Liver (tissue), 9 donors: ENCODE measurements around the gene TMEM87A. TPM values are rescaled to one million over a fixed set of nuclear protein-coding genes. Genes with fewer than 3 reads are reported as not detected.

Source experiments
- DNase-seq: peaks from one replicate; pipeline ENCODE4 v3.0.0-alpha.2; 2017; ENCODE audit warnings: low spot score
- H3K27ac ChIP-seq, 2 donors: one replicate each; pipeline ENCODE4 v1.7.0; 2013; ENCODE audit warnings: inconsistent platforms in 2 of 2, low read length in 2 of 2, control low read depth in 1 of 2, low read depth in 1 of 2, mild to moderate bottlenecking in 1 of 2
- H3K27me3 ChIP-seq, 4 donors: one replicate each; pipeline versions ENCODE4 v1.6.1 to v1.7.0; 2013; ENCODE audit warnings: low read length in 3 of 4, inconsistent platforms in 1 of 4, mild to moderate bottlenecking in 1 of 4, moderate library complexity in 1 of 4; ENCODE audit not compliant: control insufficient read depth in 4 of 4, insufficient read depth in 4 of 4
- H3K36me3 ChIP-seq, 4 donors: one replicate each; pipeline versions ENCODE4 v1.6.1 to v1.7.0; 2013; ENCODE audit warnings: low read length in 3 of 4, mild to moderate bottlenecking in 3 of 4, low read depth in 1 of 4, moderate library complexity in 1 of 4; ENCODE audit not compliant: control insufficient read depth in 4 of 4, insufficient read depth in 3 of 4
- H3K4me1 ChIP-seq, 4 donors: one replicate each; pipeline versions ENCODE4 v1.6.1 to v1.7.0; 2013; ENCODE audit warnings: low read length in 3 of 4, mild to moderate bottlenecking in 3 of 4, moderate library complexity in 1 of 4; ENCODE audit not compliant: control insufficient read depth in 4 of 4, insufficient read depth in 4 of 4
- H3K4me3 ChIP-seq, 3 donors: one replicate each; pipeline versions ENCODE4 v1.6.1 to v1.7.0; 2013; ENCODE audit warnings: low read length in 3 of 3, control low read depth in 1 of 3, low read depth in 1 of 3, mild to moderate bottlenecking in 1 of 3
- H3K9ac ChIP-seq, 2 donors: one replicate each; pipeline ENCODE4 v1.7.0; 2013; ENCODE audit warnings: low read length in 2 of 2, mild to moderate bottlenecking in 2 of 2, moderate library complexity in 2 of 2, control low read depth in 1 of 2, low read depth in 1 of 2
- H3K9me3 ChIP-seq, 4 donors: one replicate each; pipeline versions ENCODE4 v1.6.1 to v1.7.0; 2013; ENCODE audit warnings: low read length in 3 of 4; ENCODE audit not compliant: control insufficient read depth in 4 of 4
- FOXA2 ChIP-seq: IDR thresholded peaks from 2 replicates; pipeline ENCODE4 v1.6.1; 2016; ENCODE audit warnings: antibody characterized with exemption
- HNF4A ChIP-seq, 2 donors: conservative IDR thresholded peaks; 2 replicates each; pipeline ENCODE4 v1.6.1; 2016; ENCODE audit warnings: antibody characterized with exemption in 2 of 2, mild to moderate bottlenecking in 2 of 2
- HNF4G ChIP-seq: IDR thresholded peaks from 2 replicates; pipeline ENCODE4 v1.6.1; 2016; ENCODE audit warnings: antibody characterized with exemption
- JUND ChIP-seq, 2 donors: IDR thresholded peaks; 2 replicates each; pipeline ENCODE4 v1.6.1; 2016; ENCODE audit warnings: antibody characterized with exemption in 2 of 2
- RXRA ChIP-seq, 2 donors: IDR thresholded peaks; 2 replicates each; pipeline ENCODE4 v1.6.1; 2017 to 2018; ENCODE audit warnings: antibody characterized with exemption in 2 of 2, mild to moderate bottlenecking in 1 of 2
- SP1 ChIP-seq: IDR thresholded peaks from 2 replicates; pipeline ENCODE4 v1.6.1; 2018; ENCODE audit warnings: antibody characterized with exemption, mild to moderate bottlenecking
- TAF1 ChIP-seq: conservative IDR thresholded peaks from 2 replicates; pipeline ENCODE4 v1.6.1; 2016; ENCODE audit warnings: antibody characterized with exemption, mild to moderate bottlenecking
- WGBS: extraction: QIAGEN DNeasy Blood & Tissue Kit; methylation state at CpG from one replicate; pipeline ENCODE4 v1.1.7; 2013; 5-methylcytosine and 5-hydroxymethylcytosine counted together
- polyA plus RNA-seq, 2 donors: library from polyadenylated mRNA; stranded (reverse) in 1 of 2; unstranded in 1 of 2; fragments of 200-250 nt in 1 of 2; fragments of >200 nt in 1 of 2; fragmentation: Nextera tagmentation in 1 of 2; extraction: Ambion mirVana in 1 of 2; gene quantifications; one replicate each; pipeline versions ENCODE4 v1.2.1 to v1.2.3, GENCODE V29; 2013 to 2015
- total RNA-seq, 2 donors: library from RNA; depleted of rRNA; stranded (reverse); fragments of >200 nt; gene quantifications; one replicate each; pipeline ENCODE4 v1.2.3, GENCODE V29; 2014
- TF ChIP-seq, protein P1 (sequence below): IDR thresholded peaks from 2 replicates; pipeline ENCODE4 v1.6.1; 2016; ENCODE audit warnings: antibody characterized with exemption
- TF ChIP-seq, protein P2 (sequence below): IDR thresholded peaks from 2 replicates; pipeline ENCODE4 v1.6.1; 2016; ENCODE audit warnings: antibody characterized with exemption
- TF ChIP-seq, protein P3 (sequence below): fragments of 150-350 bp; IDR thresholded peaks from 2 replicates; pipeline ENCODE4 v1.5.1; 2017; ENCODE audit warnings: improper control_type of control experiment, low read depth, low read length; ENCODE audit not compliant: missing input control
- TF ChIP-seq, protein P4 (sequence below): IDR thresholded peaks from 2 replicates; pipeline ENCODE4 v1.6.1; 2016; ENCODE audit warnings: antibody characterized with exemption
- donor health status: healthy.
- donor health status: healthy.
- donor health status: healthy.
- donor health status: healthy.
- donor health status: healthy.

Gene TMEM87A
- total and polyA plus RNA-seq, 4 donors: 9.2 to 27.3 (median 21.8) TPM

DNA sequence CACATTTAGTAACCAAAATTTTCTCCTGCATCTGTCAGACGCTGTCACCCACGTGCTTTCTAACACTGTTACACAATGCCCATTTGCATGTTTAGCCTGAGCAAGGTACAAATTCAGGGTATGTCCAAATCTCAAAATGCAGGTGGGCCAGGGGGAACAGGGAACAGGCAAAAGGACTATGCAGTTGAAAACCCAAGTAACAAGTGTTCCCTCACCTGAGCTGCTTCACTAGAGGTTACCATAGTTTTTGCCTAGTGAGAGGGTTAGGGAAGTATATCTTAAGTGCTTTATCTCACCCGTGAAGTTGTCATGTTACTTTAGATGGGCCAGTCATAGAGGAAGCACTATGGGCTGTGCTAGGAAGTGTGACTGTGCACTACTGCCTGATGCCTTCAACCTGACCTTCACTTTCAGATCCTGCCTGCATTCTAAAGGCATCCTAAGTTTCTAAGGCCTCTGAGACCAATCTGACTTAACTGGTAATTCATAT lies 6.0 kb upstream of the TMEM87A start:
- peak overlapping the region in 1 of 2 donors; percentile 19 for H3K27ac ChIP-seq
- no peak overlapping the region for H3K4me3 ChIP-seq
- no peak overlapping the region for H3K9ac ChIP-seq
- no peak for DNase-seq
- H3K4me1 ChIP-seq: peaks cover 9 to 41% (median 31%) of the 10 kb centered on the region in 4 donors
- no peaks in the 10 kb centered on the region for H3K9me3 ChIP-seq
- 36% methylated on average over 3 of the region's 3 CpGs for WGBS
- no peak for TF ChIP-seq RXRA (IDR thresholded peaks at IDR 0.05)
- TF ChIP-seq, protein P1, sequence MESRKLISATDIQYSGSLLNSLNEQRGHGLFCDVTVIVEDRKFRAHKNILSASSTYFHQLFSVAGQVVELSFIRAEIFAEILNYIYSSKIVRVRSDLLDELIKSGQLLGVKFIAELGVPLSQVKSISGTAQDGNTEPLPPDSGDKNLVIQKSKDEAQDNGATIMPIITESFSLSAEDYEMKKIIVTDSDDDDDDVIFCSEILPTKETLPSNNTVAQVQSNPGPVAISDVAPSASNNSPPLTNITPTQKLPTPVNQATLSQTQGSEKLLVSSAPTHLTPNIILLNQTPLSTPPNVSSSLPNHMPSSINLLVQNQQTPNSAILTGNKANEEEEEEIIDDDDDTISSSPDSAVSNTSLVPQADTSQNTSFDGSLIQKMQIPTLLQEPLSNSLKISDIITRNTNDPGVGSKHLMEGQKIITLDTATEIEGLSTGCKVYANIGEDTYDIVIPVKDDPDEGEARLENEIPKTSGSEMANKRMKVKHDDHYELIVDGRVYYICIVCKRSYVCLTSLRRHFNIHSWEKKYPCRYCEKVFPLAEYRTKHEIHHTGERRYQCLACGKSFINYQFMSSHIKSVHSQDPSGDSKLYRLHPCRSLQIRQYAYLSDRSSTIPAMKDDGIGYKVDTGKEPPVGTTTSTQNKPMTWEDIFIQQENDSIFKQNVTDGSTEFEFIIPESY: no peak
- TF ChIP-seq HNF4A (conservative IDR thresholded peaks at IDR 0.05): peak; percentile 49 to 73
- TF ChIP-seq, protein P2, sequence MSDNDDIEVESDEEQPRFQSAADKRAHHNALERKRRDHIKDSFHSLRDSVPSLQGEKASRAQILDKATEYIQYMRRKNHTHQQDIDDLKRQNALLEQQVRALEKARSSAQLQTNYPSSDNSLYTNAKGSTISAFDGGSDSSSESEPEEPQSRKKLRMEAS: peak; percentile 21
- no peak for TF ChIP-seq JUND (IDR thresholded peaks at IDR 0.05)
- TF ChIP-seq, protein P3, sequence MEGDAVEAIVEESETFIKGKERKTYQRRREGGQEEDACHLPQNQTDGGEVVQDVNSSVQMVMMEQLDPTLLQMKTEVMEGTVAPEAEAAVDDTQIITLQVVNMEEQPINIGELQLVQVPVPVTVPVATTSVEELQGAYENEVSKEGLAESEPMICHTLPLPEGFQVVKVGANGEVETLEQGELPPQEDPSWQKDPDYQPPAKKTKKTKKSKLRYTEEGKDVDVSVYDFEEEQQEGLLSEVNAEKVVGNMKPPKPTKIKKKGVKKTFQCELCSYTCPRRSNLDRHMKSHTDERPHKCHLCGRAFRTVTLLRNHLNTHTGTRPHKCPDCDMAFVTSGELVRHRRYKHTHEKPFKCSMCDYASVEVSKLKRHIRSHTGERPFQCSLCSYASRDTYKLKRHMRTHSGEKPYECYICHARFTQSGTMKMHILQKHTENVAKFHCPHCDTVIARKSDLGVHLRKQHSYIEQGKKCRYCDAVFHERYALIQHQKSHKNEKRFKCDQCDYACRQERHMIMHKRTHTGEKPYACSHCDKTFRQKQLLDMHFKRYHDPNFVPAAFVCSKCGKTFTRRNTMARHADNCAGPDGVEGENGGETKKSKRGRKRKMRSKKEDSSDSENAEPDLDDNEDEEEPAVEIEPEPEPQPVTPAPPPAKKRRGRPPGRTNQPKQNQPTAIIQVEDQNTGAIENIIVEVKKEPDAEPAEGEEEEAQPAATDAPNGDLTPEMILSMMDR: no peak
- peak; percentile 31 for TF ChIP-seq SP1
- H3K27me3 ChIP-seq: no peaks in the 10 kb centered on the region
- H3K36me3 ChIP-seq: peaks cover 2 to 12% (median 8%) of the 10 kb centered on the region in 4 donors

DNA sequence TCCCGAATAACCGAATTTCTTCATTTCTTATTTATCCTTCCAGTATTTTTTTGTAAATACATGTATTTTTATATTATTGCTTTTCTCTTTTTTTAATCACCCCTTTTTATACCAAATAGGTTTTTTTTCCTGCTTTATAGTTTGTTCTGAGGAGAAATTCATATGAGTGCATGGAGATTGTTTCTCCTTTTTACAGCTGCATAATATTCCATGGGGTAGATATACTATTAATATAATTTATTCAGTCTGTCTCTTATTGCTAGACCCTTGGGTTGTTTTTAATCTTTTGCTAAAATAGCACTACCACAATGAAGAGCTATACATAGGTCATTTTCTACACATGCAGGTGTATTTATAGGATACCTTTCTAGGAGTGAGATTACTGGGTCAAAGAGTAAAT lies 3.5 kb upstream of the TMEM87A start:
- H3K27ac ChIP-seq: no peak overlapping the region
- peaks cover 2 to 12% (median 8%) of the 10 kb centered on the region in 4 donors for H3K36me3 ChIP-seq
- DNase-seq: no peak
- no peak overlapping the region for H3K9ac ChIP-seq
- peaks cover 0 to 30% (median 19%) of the 10 kb centered on the region in 4 donors for H3K4me1 ChIP-seq
- WGBS: over 99% methylated on average over 2 of the region's 2 CpGs
- TF ChIP-seq HNF4G: no peak
- TF ChIP-seq RXRA (IDR thresholded peaks at IDR 0.05): no peak
- TF ChIP-seq FOXA2: no peak
- no peak for TF ChIP-seq TAF1
- TF ChIP-seq, protein P1: no peak
- TF ChIP-seq, protein P4, sequence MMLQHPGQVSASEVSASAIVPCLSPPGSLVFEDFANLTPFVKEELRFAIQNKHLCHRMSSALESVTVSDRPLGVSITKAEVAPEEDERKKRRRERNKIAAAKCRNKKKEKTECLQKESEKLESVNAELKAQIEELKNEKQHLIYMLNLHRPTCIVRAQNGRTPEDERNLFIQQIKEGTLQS: no peak
- H3K27me3 ChIP-seq: no peaks in the 10 kb centered on the region
- no peaks in the 10 kb centered on the region for H3K9me3 ChIP-seq
- H3K4me3 ChIP-seq: no peak overlapping the region
